ENCODE results near the gene TTR.

Gene TTR

GRCh38 chr18:31581498-31582197 lies 10.0 kb upstream of the TTR start:
- no peak for DNase-seq

DNA sequence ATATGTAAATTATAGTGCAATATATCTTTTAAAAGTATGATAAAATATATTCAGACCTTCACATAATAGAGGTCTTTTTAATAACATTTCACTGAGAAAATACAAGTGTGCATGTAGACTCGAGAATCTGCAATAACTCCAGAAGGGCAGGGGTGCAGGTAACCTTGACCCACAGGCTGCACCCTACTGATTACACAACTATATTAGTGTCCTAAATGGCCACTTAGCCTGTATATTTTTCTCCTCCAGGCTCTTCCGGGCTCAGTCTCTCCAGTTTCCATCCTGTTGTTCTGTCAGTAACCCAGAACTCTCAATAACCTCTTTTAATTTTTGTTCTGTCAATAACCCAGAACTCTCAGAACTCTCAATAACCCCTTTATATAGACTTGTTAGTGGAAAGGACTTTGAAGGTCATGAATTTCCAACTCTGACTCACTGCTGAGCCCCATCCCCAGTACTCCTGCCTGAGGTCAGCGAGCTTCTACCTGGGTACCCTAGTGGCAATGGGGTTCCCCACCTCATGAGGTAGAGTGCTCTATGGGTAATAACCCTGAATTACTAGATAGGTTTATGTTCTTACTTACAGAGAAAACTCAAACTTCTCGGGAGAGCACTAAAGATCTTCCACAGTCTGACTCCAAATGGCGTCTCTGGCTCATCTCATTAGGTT lies 8.4 kb upstream of the TTR start:
- no peak for DNase-seq

GRCh38 chr18:31585991-31586390 lies 5.7 kb upstream of the TTR start:
- no peak for DNase-seq

- DNase-seq: no peak
Measured at GRCh38 chr18:31586616-31587015, 5.1 kb upstream of the TTR start.

- no peak for DNase-seq
Measured at GRCh38 chr18:31587529-31587928, 4.1 kb upstream of the TTR start.

- no peak for DNase-seq
Measured at GRCh38 chr18:31590570-31590969, 1.1 kb upstream of the TTR start.

GRCh38 chr18:31591113-31591512 lies 564 bp upstream of the TTR start:
- no peak for DNase-seq

GRCh38 chr18:31592506-31593157 lies 955 bp downstream of the TTR start:
- DNase-seq: no peak

- DNase-seq: no peak
Measured at GRCh38 chr18:31595121-31595771, 3.6 kb downstream of the TTR start.

- DNase-seq: no peak
Measured at GRCh38 chr18:31596081-31596872, 4.6 kb downstream of the TTR start.

- no peak for DNase-seq
Measured at GRCh38 chr18:31598021-31598805, 6.5 kb downstream of the TTR start.

DNA sequence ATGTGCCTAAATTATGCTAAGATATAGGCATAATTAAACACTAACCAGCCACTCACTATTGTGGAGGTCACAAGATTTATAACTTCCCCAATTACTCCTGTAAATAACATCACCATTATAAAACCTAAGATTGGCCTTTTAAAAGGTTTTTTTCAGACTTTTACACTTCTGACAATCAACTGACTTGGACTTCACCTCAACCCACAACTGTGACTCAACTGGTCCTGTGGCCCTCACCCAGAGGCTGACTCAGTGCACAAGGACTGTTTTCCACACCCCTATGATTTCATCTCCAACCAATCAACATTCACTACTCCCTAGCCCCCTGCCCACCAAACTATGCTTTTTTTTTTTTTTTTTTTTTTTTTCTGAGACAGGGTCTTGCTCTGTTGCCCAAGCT lies 11.6 kb downstream of the TTR start:
- no peak for DNase-seq

- no peak for DNase-seq
Measured at GRCh38 chr18:31606265-31606664, 14.6 kb downstream of the TTR start.

GRCh38 chr18:31607384-31607783 lies 15.7 kb downstream of the TTR start:
- DNase-seq: no peak

- no peak for DNase-seq
Measured at GRCh38 chr18:31609886-31610285, 18.2 kb downstream of the TTR start.

GRCh38 chr18:31610286-31611205 lies 18.9 kb downstream of the TTR start:
- DNase-seq: no peak

DNA sequence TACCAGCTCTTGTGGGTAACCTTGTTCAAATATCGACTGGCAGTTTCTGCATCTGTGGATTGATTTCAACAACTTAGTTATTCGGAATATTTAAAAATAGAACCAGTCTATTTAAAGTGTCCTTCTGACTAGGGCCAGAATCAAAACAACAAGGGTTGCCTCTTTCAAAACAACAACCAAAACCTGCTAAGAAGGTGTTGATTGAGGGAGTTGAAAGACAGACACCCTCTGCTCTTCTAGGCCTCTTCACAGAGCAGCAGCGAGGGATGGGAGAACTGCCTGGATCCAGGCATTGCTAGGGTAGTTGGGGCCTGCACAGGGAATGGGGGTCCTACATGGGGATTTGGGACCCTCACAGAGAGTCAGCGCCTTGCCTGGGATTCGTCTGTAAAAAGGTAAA lies 19.8 kb downstream of the TTR start:
- no peak for DNase-seq

DNA sequence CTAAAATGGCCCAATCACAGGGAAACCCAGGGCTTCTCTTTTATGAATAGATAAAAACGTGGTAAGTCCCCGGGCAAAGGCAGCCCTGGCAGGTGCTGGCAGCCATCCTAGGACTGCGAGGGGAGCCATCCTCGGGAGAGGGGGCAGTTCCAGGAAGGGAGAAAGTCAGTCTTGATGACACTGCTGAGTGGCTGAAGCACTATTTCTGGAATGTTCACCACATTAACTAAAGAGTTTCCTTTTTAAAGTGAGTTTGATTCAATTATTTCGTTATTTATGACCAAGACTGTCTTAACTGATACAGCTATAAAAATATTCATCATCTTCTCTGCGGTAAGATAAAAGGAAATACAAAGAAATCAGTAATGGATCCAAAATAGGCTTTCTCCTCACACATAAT lies 20.4 kb downstream of the TTR start:
- DNase-seq: no peak

GRCh38 chr18:31614044-31614443 lies 22.4 kb downstream of the TTR start:
- DNase-seq: no peak

GRCh38 chr18:31616586-31616985 lies 24.9 kb downstream of the TTR start:
- DNase-seq: no peak

All from CD4-positive, alpha-beta T cell treated with Interleukin-17A for 1 hour (primary cell).